ENCODE measurements around the gene SH3BP4. TPM values are rescaled to one million over a fixed set of nuclear protein-coding genes. Genes with fewer than 3 reads are reported as not detected.

Gene SH3BP4
- total and polyA plus RNA-seq, 2 of the 13 experiments (the other 11 are each of a cell fraction or from before 2014, with no cell fraction given): 34.6 to 99.1 TPM

DNA sequence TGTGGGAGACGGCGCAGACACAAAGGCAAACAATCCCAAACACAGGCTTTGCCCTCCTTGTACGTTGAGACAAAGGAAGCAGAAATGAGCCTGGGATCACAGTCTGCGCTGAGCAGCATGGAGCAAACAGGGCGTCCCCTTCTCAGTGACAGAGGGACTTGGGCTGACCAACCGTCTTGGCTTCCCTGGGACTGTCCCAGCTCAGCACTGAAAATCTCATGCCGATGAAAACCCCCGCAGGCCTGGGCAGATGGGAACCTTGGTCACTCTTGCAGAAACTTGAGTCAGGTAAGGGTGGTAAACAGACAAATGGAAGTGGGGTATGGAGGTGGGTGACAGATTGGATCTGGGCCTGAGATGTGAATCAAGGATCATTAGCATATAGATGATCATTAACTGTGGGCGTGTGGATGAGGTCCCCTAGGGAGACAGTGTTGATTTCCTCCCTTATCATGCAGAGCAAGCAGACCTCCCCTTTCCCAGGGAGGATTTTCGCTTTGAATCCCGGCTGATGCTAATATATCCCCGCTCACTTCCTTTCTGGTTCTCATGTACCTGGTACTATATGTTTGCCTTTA is 19.1 kb upstream of the SH3BP4 start (continued):
- TF ChIP-seq, protein P1, sequence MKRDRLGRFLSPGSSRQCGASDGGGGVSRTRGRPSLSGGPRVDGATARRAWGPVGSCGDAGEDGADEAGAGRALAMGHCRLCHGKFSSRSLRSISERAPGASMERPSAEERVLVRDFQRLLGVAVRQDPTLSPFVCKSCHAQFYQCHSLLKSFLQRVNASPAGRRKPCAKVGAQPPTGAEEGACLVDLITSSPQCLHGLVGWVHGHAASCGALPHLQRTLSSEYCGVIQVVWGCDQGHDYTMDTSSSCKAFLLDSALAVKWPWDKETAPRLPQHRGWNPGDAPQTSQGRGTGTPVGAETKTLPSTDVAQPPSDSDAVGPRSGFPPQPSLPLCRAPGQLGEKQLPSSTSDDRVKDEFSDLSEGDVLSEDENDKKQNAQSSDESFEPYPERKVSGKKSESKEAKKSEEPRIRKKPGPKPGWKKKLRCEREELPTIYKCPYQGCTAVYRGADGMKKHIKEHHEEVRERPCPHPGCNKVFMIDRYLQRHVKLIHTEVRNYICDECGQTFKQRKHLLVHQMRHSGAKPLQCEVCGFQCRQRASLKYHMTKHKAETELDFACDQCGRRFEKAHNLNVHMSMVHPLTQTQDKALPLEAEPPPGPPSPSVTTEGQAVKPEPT (CRISPR knock-in tag; IDR thresholded peaks at IDR 0.05; ENCODE audit: low read depth): no peak
- no peak for TF ChIP-seq CHCHD3 (CRISPR knock-in tag; IDR thresholded peaks at IDR 0.05)

DNA sequence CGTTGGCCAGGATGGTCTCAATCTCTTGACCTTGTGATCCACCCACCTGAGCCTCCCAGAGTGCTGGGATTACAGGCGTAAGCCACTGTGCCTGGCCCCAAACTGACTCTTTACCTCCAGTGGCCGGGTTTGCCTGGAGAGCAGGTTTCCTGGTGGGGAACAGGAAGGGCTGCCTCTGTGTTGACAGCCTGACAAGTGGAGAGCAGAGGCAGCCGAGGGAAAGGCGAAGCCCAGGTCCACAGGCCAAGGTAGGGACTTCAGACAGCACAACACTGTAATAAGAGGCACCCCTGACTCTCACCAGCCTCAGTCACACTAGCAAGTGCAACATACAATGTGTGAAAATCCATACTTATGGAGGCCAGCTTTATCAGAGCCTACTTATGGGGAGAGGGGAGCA is 16.5 kb upstream of the SH3BP4 start:
- DNase-seq (ENCODE audit: low spot score): no peak
- H3K9ac ChIP-seq (ENCODE audit: insufficient read depth, low read depth, low read length): no peak overlapping the region
- no peaks in the 10 kb centered on the region for H3K79me2 ChIP-seq (ENCODE audit: insufficient read depth, low read length)
- peaks cover 9 to 57% of the 10 kb centered on the region in 2 experiments; a peak in 4 of 5 replicates for H3K27me3 ChIP-seq (ENCODE audit: control insufficient read depth in 1 of 2, insufficient read depth in 2 of 2, low read length in 2 of 2)
- H2AFZ ChIP-seq (ENCODE audit: low read length): no peak overlapping the region
- TF ChIP-seq ZNF644 (CRISPR knock-in tag; IDR thresholded peaks at IDR 0.05; ENCODE audit: low read depth) (no peak), SALL1 (CRISPR knock-in tag; IDR thresholded peaks at IDR 0.05) (peak; percentile 33; the same call in 1 of the 2 replicates), ZNF790 (CRISPR knock-in tag; IDR thresholded peaks at IDR 0.05; ENCODE audit: borderline replicate concordance) (no peak), NAIF1 (CRISPR knock-in tag; IDR thresholded peaks at IDR 0.05; ENCODE audit: borderline replicate concordance) (no peak), ELF3 (CRISPR knock-in tag; IDR thresholded peaks at IDR 0.05) (0 out of 2 replicates have a peak, but pooled peaks have one; percentile 30)
- TF ChIP-seq, protein P2, sequence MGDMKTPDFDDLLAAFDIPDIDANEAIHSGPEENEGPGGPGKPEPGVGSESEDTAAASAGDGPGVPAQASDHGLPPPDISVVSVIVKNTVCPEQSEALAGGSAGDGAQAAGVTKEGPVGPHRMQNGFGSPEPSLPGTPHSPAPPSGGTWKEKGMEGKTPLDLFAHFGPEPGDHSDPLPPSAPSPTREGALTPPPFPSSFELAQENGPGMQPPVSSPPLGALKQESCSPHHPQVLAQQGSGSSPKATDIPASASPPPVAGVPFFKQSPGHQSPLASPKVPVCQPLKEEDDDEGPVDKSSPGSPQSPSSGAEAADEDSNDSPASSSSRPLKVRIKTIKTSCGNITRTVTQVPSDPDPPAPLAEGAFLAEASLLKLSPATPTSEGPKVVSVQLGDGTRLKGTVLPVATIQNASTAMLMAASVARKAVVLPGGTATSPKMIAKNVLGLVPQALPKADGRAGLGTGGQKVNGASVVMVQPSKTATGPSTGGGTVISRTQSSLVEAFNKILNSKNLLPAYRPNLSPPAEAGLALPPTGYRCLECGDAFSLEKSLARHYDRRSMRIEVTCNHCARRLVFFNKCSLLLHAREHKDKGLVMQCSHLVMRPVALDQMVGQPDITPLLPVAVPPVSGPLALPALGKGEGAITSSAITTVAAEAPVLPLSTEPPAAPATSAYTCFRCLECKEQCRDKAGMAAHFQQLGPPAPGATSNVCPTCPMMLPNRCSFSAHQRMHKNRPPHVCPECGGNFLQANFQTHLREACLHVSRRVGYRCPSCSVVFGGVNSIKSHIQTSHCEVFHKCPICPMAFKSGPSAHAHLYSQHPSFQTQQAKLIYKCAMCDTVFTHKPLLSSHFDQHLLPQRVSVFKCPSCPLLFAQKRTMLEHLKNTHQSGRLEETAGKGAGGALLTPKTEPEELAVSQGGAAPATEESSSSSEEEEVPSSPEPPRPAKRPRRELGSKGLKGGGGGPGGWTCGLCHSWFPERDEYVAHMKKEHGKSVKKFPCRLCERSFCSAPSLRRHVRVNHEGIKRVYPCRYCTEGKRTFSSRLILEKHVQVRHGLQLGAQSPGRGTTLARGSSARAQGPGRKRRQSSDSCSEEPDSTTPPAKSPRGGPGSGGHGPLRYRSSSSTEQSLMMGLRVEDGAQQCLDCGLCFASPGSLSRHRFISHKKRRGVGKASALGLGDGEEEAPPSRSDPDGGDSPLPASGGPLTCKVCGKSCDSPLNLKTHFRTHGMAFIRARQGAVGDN (CRISPR knock-in tag; IDR thresholded peaks at IDR 0.05): peak; percentile 59
- peak; percentile 80 for ATAC-seq
- peaks cover 13% of the 10 kb centered on the region for H3K4me1 ChIP-seq (ENCODE audit: insufficient read depth, low read length)
- H3K4me2 ChIP-seq (ENCODE audit: low read depth, low read length): peak overlapping the region; percentile 12; the same call in 1 of the 2 replicates
- in situ Hi-C loops (cut with HindIII; ENCODE audit: extremely low pct_ligation_motif_present, low pct_unique_long_range_greater_than_20kb) (no loop called here), intact Hi-C loops (cut with micrococcal nuclease; ENCODE audit: unreplicated experiment) (no loop called here)
- FAIRE-seq: no peak
- ChIA-PET POLR2A (no interaction called here), CTCF (ENCODE audit: low intra/inter-chr PET ratio, low total read pairs) (no interaction called here)
- H4K20me1 ChIP-seq (ENCODE audit: insufficient read depth, low read length): no peaks in the 10 kb centered on the region
- no TSS peak for BruUV-seq (replicated peaks)
- no peak overlapping the region for H3K4me3 ChIP-seq (replicated peaks in 1 of 3; ENCODE audit: insufficient read depth in 1 of 3, low read depth in 2 of 3, low read length in 3 of 3)
- H3K27ac ChIP-seq (ENCODE audit: extremely low read length, insufficient read depth, low read length): no peak overlapping the region
- no peaks in the 10 kb centered on the region for H3K9me3 ChIP-seq (ENCODE audit: low read length)
- WGBS (ENCODE audit: low lambda C conversion rate): 16% methylated on average over 5 of the region's 5 CpGs
- H3K36me3 ChIP-seq (replicated peaks in 1 of 2; ENCODE audit: control insufficient read depth in 1 of 2, insufficient read depth in 2 of 2, low read length in 2 of 2): no peaks in the 10 kb centered on the region

All from HepG2 (cell line).